ENCODE measurements around the gene CDK5RAP3. TPM values are rescaled to one million over a fixed set of nuclear protein-coding genes. Genes with fewer than 3 reads are reported as not detected.

Gene CDK5RAP3
- total RNA-seq, 1 experiment from 2014 or later: 255 TPM

DNA sequence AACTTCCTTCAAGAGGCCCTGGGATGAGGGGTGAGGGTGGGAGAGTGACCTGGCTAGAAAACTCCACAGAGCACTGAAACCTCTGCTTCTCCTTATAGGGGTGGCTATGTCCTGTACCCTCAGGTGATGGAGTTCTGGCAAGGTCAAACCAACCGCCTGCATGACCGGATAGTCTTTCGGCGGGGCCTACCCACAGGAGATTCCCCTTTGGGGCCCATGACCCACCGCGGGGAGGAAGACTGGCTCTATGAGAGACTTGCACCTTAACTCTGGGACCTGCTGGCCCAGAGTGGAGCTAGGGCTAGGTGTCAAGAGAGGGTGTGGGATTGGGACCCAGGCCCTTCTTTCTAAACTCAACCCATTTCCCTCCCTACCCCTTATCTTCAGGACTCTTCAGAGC lies 24.4 kb upstream of the CDK5RAP3 start:
- peaks cover 35 to 54% of the 10 kb centered on the region in 2 experiments for H3K4me1 ChIP-seq (ENCODE audit: control insufficient read depth in 1 of 2, insufficient read depth in 2 of 2, low read length in 2 of 2)
- H3K9me2 ChIP-seq (ENCODE audit: insufficient read depth): no peaks in the 10 kb centered on the region
- ATAC-seq: 0 out of 2 replicates have a peak, but pooled peaks have one; percentile 1
- BruUV-seq (replicated peaks): no TSS peak
- no peak overlapping the region for H3K9ac ChIP-seq (ENCODE audit: low read length)
- no peak overlapping the region for H3K4me3 ChIP-seq (replicated peaks in 1 of 2; ENCODE audit: low read depth in 1 of 2, low read length in 2 of 2)
- H3K9me3 ChIP-seq (ENCODE audit: control insufficient read depth in 1 of 2, insufficient read depth in 1 of 2, low read depth in 1 of 2, low read length in 2 of 2): no peaks in the 10 kb centered on the region
- intact Hi-C loops (cut with micrococcal nuclease): no loop called here
- no peaks in the 10 kb centered on the region for H3K27me3 ChIP-seq (ENCODE audit: insufficient read depth, low read length)
- ChIA-PET RAD21 (ENCODE audit: low non-redundant PET in 1 of 2, low total read pairs in 2 of 2, uncharacterized antibody in 2 of 2, unreplicated experiment in 2 of 2) (interaction anchor here (0.6 to 1.3 kb wide), 6 partner anchors 9 to 105 kb away, joined by 3 to 8 read pairs (median 4); partner anchors contain the start of genes CDK5RAP3 (in 2 of the 2), PRR15L (in 1 of the 2) and SCRN2 (in 1 of the 2)), CTCF (interaction anchor here (0.7 to 5.1 kb wide), 37 partner anchors 9 to 389 kb away, joined by 3 to 83 read pairs (median 5); partner anchors contain the start of genes CDK5RAP3, LRRC46, MRPL10 and OSBPL7), POLR2A (interaction anchor here (0.6 to 4.3 kb wide), 6 partner anchors 9 to 102 kb away, joined by 3 to 20 read pairs (median 5); partner anchors contain the start of genes CDK5RAP3, NFE2L1, PRR15L and SP2)
- peak overlapping the region; percentile 53; the same call in 1 of the 2 replicates for H3K4me2 ChIP-seq (ENCODE audit: low read length)
- H3K79me2 ChIP-seq (ENCODE audit: insufficient read depth, low read length): peaks cover 17% of the 10 kb centered on the region
- H3K36me3 ChIP-seq (ENCODE audit: control insufficient read depth in 1 of 2, insufficient read depth in 2 of 2, low read length in 2 of 2): peaks cover 10 to 12% of the 10 kb centered on the region in 2 experiments; a peak in 3 of 4 replicates
- H4K20me1 ChIP-seq (ENCODE audit: insufficient read depth): no peaks in the 10 kb centered on the region
- no peak for DNase-seq (ENCODE audit: low read depth, low spot score)
- H2AFZ ChIP-seq (ENCODE audit: low read depth, low read length, poor library complexity, severe bottlenecking): no peak overlapping the region
- H3K27ac ChIP-seq (ENCODE audit: low read depth, low read length): peak overlapping the region; percentile 66
- TF ChIP-seq, protein P1, sequence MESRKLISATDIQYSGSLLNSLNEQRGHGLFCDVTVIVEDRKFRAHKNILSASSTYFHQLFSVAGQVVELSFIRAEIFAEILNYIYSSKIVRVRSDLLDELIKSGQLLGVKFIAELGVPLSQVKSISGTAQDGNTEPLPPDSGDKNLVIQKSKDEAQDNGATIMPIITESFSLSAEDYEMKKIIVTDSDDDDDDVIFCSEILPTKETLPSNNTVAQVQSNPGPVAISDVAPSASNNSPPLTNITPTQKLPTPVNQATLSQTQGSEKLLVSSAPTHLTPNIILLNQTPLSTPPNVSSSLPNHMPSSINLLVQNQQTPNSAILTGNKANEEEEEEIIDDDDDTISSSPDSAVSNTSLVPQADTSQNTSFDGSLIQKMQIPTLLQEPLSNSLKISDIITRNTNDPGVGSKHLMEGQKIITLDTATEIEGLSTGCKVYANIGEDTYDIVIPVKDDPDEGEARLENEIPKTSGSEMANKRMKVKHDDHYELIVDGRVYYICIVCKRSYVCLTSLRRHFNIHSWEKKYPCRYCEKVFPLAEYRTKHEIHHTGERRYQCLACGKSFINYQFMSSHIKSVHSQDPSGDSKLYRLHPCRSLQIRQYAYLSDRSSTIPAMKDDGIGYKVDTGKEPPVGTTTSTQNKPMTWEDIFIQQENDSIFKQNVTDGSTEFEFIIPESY (IDR thresholded peaks at IDR 0.05; ENCODE audit: extremely low read depth, insufficient replicate concordance, low read length): no peak
- TF ChIP-seq SIN3A (IDR thresholded peaks at IDR 0.05; ENCODE audit: low read depth): no peak
- TF ChIP-seq EGR1 (IDR thresholded peaks at IDR 0.05; ENCODE audit: low read depth): no peak
- TF ChIP-seq TCF7L2 (IDR thresholded peaks at IDR 0.05; ENCODE audit: borderline replicate concordance, extremely low read depth, insufficient read depth, insufficient read length): no peak
- no peak for TF ChIP-seq POLR2AphosphoS5 (IDR thresholded peaks at IDR 0.05; ENCODE audit: low read depth, low read length)
- TF ChIP-seq YY1 (IDR thresholded peaks at IDR 0.05; ENCODE audit: extremely low read depth, insufficient replicate concordance, low read depth, low read length): no peak
- TF ChIP-seq, protein P2, sequence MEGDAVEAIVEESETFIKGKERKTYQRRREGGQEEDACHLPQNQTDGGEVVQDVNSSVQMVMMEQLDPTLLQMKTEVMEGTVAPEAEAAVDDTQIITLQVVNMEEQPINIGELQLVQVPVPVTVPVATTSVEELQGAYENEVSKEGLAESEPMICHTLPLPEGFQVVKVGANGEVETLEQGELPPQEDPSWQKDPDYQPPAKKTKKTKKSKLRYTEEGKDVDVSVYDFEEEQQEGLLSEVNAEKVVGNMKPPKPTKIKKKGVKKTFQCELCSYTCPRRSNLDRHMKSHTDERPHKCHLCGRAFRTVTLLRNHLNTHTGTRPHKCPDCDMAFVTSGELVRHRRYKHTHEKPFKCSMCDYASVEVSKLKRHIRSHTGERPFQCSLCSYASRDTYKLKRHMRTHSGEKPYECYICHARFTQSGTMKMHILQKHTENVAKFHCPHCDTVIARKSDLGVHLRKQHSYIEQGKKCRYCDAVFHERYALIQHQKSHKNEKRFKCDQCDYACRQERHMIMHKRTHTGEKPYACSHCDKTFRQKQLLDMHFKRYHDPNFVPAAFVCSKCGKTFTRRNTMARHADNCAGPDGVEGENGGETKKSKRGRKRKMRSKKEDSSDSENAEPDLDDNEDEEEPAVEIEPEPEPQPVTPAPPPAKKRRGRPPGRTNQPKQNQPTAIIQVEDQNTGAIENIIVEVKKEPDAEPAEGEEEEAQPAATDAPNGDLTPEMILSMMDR (IDR thresholded peaks at IDR 0.05 in 2 of 3, conservative IDR thresholded peaks at IDR 0.05 in 1 of 3; ENCODE audit: borderline replicate concordance in 1 of 3, insufficient read depth in 1 of 3, low read depth in 2 of 3, low read length in 2 of 3): no peak
- TF ChIP-seq EZH2 (IDR thresholded peaks at IDR 0.05): no peak
- TF ChIP-seq ZFX (IDR thresholded peaks at IDR 0.05): no peak
- no peak for TF ChIP-seq CEBPB (IDR thresholded peaks at IDR 0.05; ENCODE audit: low read depth)
- TF ChIP-seq RAD21 (IDR thresholded peaks at IDR 0.05; ENCODE audit: low read depth): no peak
- TF ChIP-seq ZNF274 (IDR thresholded peaks at IDR 0.05; ENCODE audit: low read depth, low read length): no peak
- TF ChIP-seq, protein P3, sequence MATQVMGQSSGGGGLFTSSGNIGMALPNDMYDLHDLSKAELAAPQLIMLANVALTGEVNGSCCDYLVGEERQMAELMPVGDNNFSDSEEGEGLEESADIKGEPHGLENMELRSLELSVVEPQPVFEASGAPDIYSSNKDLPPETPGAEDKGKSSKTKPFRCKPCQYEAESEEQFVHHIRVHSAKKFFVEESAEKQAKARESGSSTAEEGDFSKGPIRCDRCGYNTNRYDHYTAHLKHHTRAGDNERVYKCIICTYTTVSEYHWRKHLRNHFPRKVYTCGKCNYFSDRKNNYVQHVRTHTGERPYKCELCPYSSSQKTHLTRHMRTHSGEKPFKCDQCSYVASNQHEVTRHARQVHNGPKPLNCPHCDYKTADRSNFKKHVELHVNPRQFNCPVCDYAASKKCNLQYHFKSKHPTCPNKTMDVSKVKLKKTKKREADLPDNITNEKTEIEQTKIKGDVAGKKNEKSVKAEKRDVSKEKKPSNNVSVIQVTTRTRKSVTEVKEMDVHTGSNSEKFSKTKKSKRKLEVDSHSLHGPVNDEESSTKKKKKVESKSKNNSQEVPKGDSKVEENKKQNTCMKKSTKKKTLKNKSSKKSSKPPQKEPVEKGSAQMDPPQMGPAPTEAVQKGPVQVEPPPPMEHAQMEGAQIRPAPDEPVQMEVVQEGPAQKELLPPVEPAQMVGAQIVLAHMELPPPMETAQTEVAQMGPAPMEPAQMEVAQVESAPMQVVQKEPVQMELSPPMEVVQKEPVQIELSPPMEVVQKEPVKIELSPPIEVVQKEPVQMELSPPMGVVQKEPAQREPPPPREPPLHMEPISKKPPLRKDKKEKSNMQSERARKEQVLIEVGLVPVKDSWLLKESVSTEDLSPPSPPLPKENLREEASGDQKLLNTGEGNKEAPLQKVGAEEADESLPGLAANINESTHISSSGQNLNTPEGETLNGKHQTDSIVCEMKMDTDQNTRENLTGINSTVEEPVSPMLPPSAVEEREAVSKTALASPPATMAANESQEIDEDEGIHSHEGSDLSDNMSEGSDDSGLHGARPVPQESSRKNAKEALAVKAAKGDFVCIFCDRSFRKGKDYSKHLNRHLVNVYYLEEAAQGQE (IDR thresholded peaks at IDR 0.05; ENCODE audit: low read depth): no peak
- no peak for TF ChIP-seq SRF (IDR thresholded peaks at IDR 0.05; ENCODE audit: low read depth)
- TF ChIP-seq ATF3 (IDR thresholded peaks at IDR 0.05): no peak
- TF ChIP-seq SP1 (IDR thresholded peaks at IDR 0.05; ENCODE audit: low read depth): no peak
- no peak for TF ChIP-seq FOSL1 (IDR thresholded peaks at IDR 0.05; ENCODE audit: low read depth)

Measured in HCT116 (cell line).